Left ventricle myocardium inferior (tissue), 1 donor: Measurements from ENCODE around the gene TAF4. TPM values are rescaled to one million over a fixed set of nuclear protein-coding genes. Genes with fewer than 3 reads are reported as not detected.

Source experiments
- DNase-seq: peaks from one replicate; pipeline ENCODE4 v3.0.0-alpha.2; 2020
- H3K27ac ChIP-seq: fragments of 200-600 bp; replicated peaks from 2 replicates; pipeline ENCODE4 v1.8.0; 2021
- H3K27me3 ChIP-seq: fragments of 200-600 bp; 2 replicates; pipeline ENCODE4 v1.8.0; 2021; ENCODE audit warnings: low read depth
- H3K36me3 ChIP-seq: fragments of 200-600 bp; 2 replicates; pipeline ENCODE4 v1.8.0; 2021
- H3K4me1 ChIP-seq: fragments of 200-600 bp; 2 replicates; pipeline ENCODE4 v1.8.0; 2021
- H3K4me3 ChIP-seq: fragments of 200-600 bp; 2 replicates; pipeline ENCODE4 v1.8.0; 2021; ENCODE audit warnings: mild to moderate bottlenecking, moderate library complexity
- H3K9me3 ChIP-seq: fragments of 200-600 bp; replicated peaks from 2 replicates; pipeline ENCODE4 v1.8.0; 2021
- CTCF ChIP-seq: fragments of 200-600 bp; IDR thresholded peaks from 2 replicates; pipeline ENCODE4 v1.8.0; 2021; ENCODE audit warnings: antibody characterized with exemption, mild to moderate bottlenecking, borderline replicate concordance
- intact Hi-C: fragments of 100-400 bp; cut with micrococcal nuclease; formaldehyde crosslinking; loops from one replicate; pipeline ENCODE4 v1.11.0; 2022
- total RNA-seq: library from RNA; stranded (reverse); fragmentation: NEBNext Ultra II Directional; extraction: Animal tissue kit (Norgen Biotek cat#: 25700); gene quantifications from one replicate; pipeline ENCODE4 v1.2.1, GENCODE V29; 2021
- donor health status: DM: no; HTN: yes; CAD: no; lungs with severe emphysema.

The TAF4 gene
- total RNA-seq, 1 donor from 2014 or later: 11.8 TPM

GRCh38 chr20:62027698-62028321, 37.9 kb downstream of the TAF4 start:
- no peak for TF ChIP-seq CTCF
- H3K4me3 ChIP-seq: no peak overlapping the region
- no peak overlapping the region for H3K27ac ChIP-seq
- intact Hi-C loops: loop anchor here (10.0 kb wide), 1 partner anchor 107 kb away; no protein-coding TSS in a partner anchor
- no peak for DNase-seq
- peaks cover 61% of the 10 kb centered on the region for H3K4me1 ChIP-seq
- no peaks in the 10 kb centered on the region for H3K36me3 ChIP-seq
- H3K27me3 ChIP-seq: no peaks in the 10 kb centered on the region
- no peaks in the 10 kb centered on the region for H3K9me3 ChIP-seq

GRCh38 chr20:62027116-62027515, 38.6 kb downstream of the TAF4 start:
- peaks cover 57% of the 10 kb centered on the region for H3K4me1 ChIP-seq
- no peak overlapping the region for H3K4me3 ChIP-seq
- DNase-seq: no peak
- intact Hi-C loops: loop anchor here (10.0 kb wide), 1 partner anchor 108 kb away; no protein-coding TSS in a partner anchor
- no peak for TF ChIP-seq CTCF
- no peaks in the 10 kb centered on the region for H3K36me3 ChIP-seq
- no peak overlapping the region for H3K27ac ChIP-seq
- no peaks in the 10 kb centered on the region for H3K27me3 ChIP-seq
- no peaks in the 10 kb centered on the region for H3K9me3 ChIP-seq

- H3K27ac ChIP-seq: peak overlapping the region; percentile 61
- no peak for TF ChIP-seq CTCF
- no peak for DNase-seq
These were observed 39.2 kb downstream of the TAF4 start for GRCh38 chr20:62026564-62026856.

GRCh38 chr20:62025832-62026563, 39.7 kb downstream of the TAF4 start:
- peaks cover 60% of the 10 kb centered on the region for H3K4me1 ChIP-seq
- DNase-seq: no peak

More at GRCh38 chr20:62026564-62026856, 39.2 kb downstream of the TAF4 start:
- intact Hi-C loops: loop anchor here (10.0 kb wide), 1 partner anchor 108 kb away; no protein-coding TSS in a partner anchor
- H3K4me3 ChIP-seq: no peak overlapping the region
- no peaks in the 10 kb centered on the region for H3K9me3 ChIP-seq
- no peaks in the 10 kb centered on the region for H3K36me3 ChIP-seq
- no peaks in the 10 kb centered on the region for H3K27me3 ChIP-seq
- peaks cover 58% of the 10 kb centered on the region for H3K4me1 ChIP-seq

GRCh38 chr20:62025394-62025793, 40.3 kb downstream of the TAF4 start:
- peaks cover 64% of the 10 kb centered on the region for H3K4me1 ChIP-seq
- no peak for TF ChIP-seq CTCF

More at GRCh38 chr20:62025832-62026563, 39.7 kb downstream of the TAF4 start:
- peak overlapping the region; percentile 19 for H3K4me3 ChIP-seq
- no peaks in the 10 kb centered on the region for H3K9me3 ChIP-seq
- H3K27me3 ChIP-seq: no peaks in the 10 kb centered on the region
- no peaks in the 10 kb centered on the region for H3K36me3 ChIP-seq
- peak overlapping the region; percentile 61 for H3K27ac ChIP-seq
- intact Hi-C loops: loop anchor here (10.0 kb wide), 1 partner anchor 109 kb away; no protein-coding TSS in a partner anchor
- TF ChIP-seq CTCF: peak; percentile 74

More at GRCh38 chr20:62025394-62025793, 40.3 kb downstream of the TAF4 start:
- Histone ChIP-seq H3K27ac (peak overlapping the region; percentile 61), H3K27me3 (no peaks in the 10 kb centered on the region), H3K9me3 (no peaks in the 10 kb centered on the region), H3K4me3 (peak overlapping the region; percentile 19), H3K36me3 (no peaks in the 10 kb centered on the region)
- no peak for DNase-seq
- intact Hi-C loops: loop anchor here (10.0 kb wide), 1 partner anchor 109 kb away; no protein-coding TSS in a partner anchor
